Fibroblast of mammary gland (primary cell): ENCODE results near the gene B3GALNT2.

Source experiments
- DNase-seq: peaks from one replicate; pipeline ENCODE4 v3.0.0-alpha.2; 2010; ENCODE audit warnings: low read depth
- H3K4me3 ChIP-seq: 2 replicates; pipeline ENCODE4 v1.5.1; 2011; ENCODE audit warnings: low read depth, mild to moderate bottlenecking, low read length, moderate library complexity; ENCODE audit not compliant: control insufficient read depth
- CTCF ChIP-seq: conservative IDR thresholded peaks from 2 replicates; pipeline ENCODE4 v1.5.1; 2011; ENCODE audit warnings: low read depth, low read length, inconsistent platforms; ENCODE audit not compliant: control insufficient read depth, insufficient read depth

B3GALNT2 gene

GRCh38 chr1:235424092-235424491 lies 80.2 kb downstream of the B3GALNT2 start:
- TF ChIP-seq CTCF: no peak
- DNase-seq: no peak
- no peak overlapping the region for H3K4me3 ChIP-seq

- no peak for DNase-seq
- TF ChIP-seq CTCF: no peak
- H3K4me3 ChIP-seq: no peak overlapping the region
These were observed 81.0 kb downstream of the B3GALNT2 start for GRCh38 chr1:235423214-235423652.

GRCh38 chr1:235421751-235422150 lies 82.5 kb downstream of the B3GALNT2 start:
- no peak overlapping the region for H3K4me3 ChIP-seq
- TF ChIP-seq CTCF: no peak
- no peak for DNase-seq

- DNase-seq: peak; percentile 86
- peak; percentile 80 for TF ChIP-seq CTCF
- no peak overlapping the region for H3K4me3 ChIP-seq
These were observed 87.1 kb downstream of the B3GALNT2 start for GRCh38 chr1:235417086-235417697.

- H3K4me3 ChIP-seq: no peak overlapping the region
- DNase-seq: peak; percentile 60
- TF ChIP-seq CTCF: no peak
These were observed 87.6 kb downstream of the B3GALNT2 start for GRCh38 chr1:235416662-235417049.

GRCh38 chr1:235415008-235415904 lies 89.0 kb downstream of the B3GALNT2 start:
- DNase-seq: peak; percentile 86

More at GRCh38 chr1:235415008-235415904, 89.0 kb downstream of the B3GALNT2 start:
- TF ChIP-seq CTCF: peak; percentile 80
- no peak overlapping the region for H3K4me3 ChIP-seq
